ENCODE results near the gene AMBRA1. TPM values are rescaled to one million over a fixed set of nuclear protein-coding genes. Genes with fewer than 3 reads are reported as not detected.

AMBRA1 gene
- total RNA-seq, 1 experiment from 2014 or later: 15.8 TPM

- CTCF ChIA-PET: no interaction called here
- ATAC-seq (no peak), DNase-seq (no peak)
- Histone ChIP-seq H3K4me3 (ENCODE audit: low read length) (no peak overlapping the region), H3K4me1 (ENCODE audit: insufficient read depth, low read length) (no peaks in the 10 kb centered on the region), H3K27me3 (ENCODE audit: low read length) (no peaks in the 10 kb centered on the region), H3K9ac (ENCODE audit: low read length) (no peak overlapping the region), H3K27ac (ENCODE audit: low read length) (no peak overlapping the region), H3F3A (ENCODE audit: low read length, unreplicated experiment) (no peaks in the 10 kb centered on the region), H3K9me3 (ENCODE audit: low read length) (no peaks in the 10 kb centered on the region), H2AFZ (ENCODE audit: low read length) (no peak overlapping the region), H4K20me1 (ENCODE audit: low read length) (no peaks in the 10 kb centered on the region), H3K79me2 (ENCODE audit: low read length) (no peaks in the 10 kb centered on the region), H3K9me2 (replicated peaks; ENCODE audit: low read length) (no peaks in the 10 kb centered on the region), H3K4me2 (ENCODE audit: low read length) (no peak overlapping the region), H3K36me3 (ENCODE audit: low read depth, low read length) (no peaks in the 10 kb centered on the region)
- no peak for TF ChIP-seq EZH2 (IDR thresholded peaks at IDR 0.05; ENCODE audit: low read length, unreplicated experiment)
- TF ChIP-seq CTCF (conservative IDR thresholded peaks at IDR 0.05; ENCODE audit: low read depth, low read length): no peak
- TF ChIP-seq EZH2phosphoT487 (IDR thresholded peaks at IDR 0.05; ENCODE audit: borderline replicate concordance, low read length): no peak
- POLR2A ChIA-PET (ENCODE audit: unreplicated experiment): no interaction called here
- intact Hi-C loops (cut with micrococcal nuclease): no loop called here
- no TSS peak for BruUV-seq (replicated peaks)
Measured at GRCh38 chr11:46458491-46458890, 135.3 kb downstream of the AMBRA1 start.

- DNase-seq: no peak
- H3K4me1 ChIP-seq (ENCODE audit: insufficient read depth, low read length): no peaks in the 10 kb centered on the region
- no peaks in the 10 kb centered on the region for H3K9me3 ChIP-seq (ENCODE audit: low read length)
- H3K9ac ChIP-seq (ENCODE audit: low read length): no peak overlapping the region
- H3K4me2 ChIP-seq (ENCODE audit: low read length): no peak overlapping the region
- H3K4me3 ChIP-seq (ENCODE audit: low read length): no peak overlapping the region
- H2AFZ ChIP-seq (ENCODE audit: low read length): no peak overlapping the region
- ChIA-PET POLR2A (ENCODE audit: unreplicated experiment) (no interaction called here), CTCF (no interaction called here)
- H4K20me1 ChIP-seq (ENCODE audit: low read length): no peaks in the 10 kb centered on the region
- no peak overlapping the region for H3K27ac ChIP-seq (ENCODE audit: low read length)
- no peaks in the 10 kb centered on the region for H3K79me2 ChIP-seq (ENCODE audit: low read length)
- intact Hi-C loops (cut with micrococcal nuclease): no loop called here
- BruUV-seq (replicated peaks): no TSS peak
- H3K27me3 ChIP-seq (ENCODE audit: low read length): no peaks in the 10 kb centered on the region
- H3F3A ChIP-seq (ENCODE audit: low read length, unreplicated experiment): no peaks in the 10 kb centered on the region
- no peaks in the 10 kb centered on the region for H3K36me3 ChIP-seq (ENCODE audit: low read depth, low read length)
- no peak for ATAC-seq
- H3K9me2 ChIP-seq (replicated peaks; ENCODE audit: low read length): no peaks in the 10 kb centered on the region
- TF ChIP-seq EZH2 (IDR thresholded peaks at IDR 0.05; ENCODE audit: low read length, unreplicated experiment) (no peak), CTCF (conservative IDR thresholded peaks at IDR 0.05; ENCODE audit: low read depth, low read length) (no peak), EZH2phosphoT487 (IDR thresholded peaks at IDR 0.05; ENCODE audit: borderline replicate concordance, low read length) (no peak)
Measured at GRCh38 chr11:46457659-46458424, 136.0 kb downstream of the AMBRA1 start.

DNA sequence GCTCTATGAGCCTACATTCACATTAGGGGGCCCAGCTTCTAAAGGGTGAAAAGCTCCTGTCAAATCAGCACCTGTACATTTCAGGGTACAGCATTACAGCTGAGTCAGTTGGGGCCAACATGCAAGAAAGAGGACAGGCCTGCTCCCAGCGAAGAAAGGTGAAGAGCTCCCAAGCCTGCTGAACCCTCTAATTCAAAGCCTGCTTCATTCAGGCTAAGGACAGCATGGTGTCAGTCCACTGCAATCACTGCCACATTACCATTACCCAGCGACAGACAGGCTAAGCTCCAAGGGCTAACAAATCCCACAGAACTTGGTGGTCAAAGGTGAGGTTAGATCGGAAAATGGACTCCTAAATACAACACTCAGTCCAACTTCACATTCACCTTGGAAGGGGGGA is 136.8 kb downstream of the AMBRA1 start:
- no TSS peak for BruUV-seq (replicated peaks)
- TF ChIP-seq EZH2 (IDR thresholded peaks at IDR 0.05; ENCODE audit: low read length, unreplicated experiment) (no peak), EZH2phosphoT487 (IDR thresholded peaks at IDR 0.05; ENCODE audit: borderline replicate concordance, low read length) (no peak), CTCF (conservative IDR thresholded peaks at IDR 0.05; ENCODE audit: low read depth, low read length) (no peak)
- Histone ChIP-seq H3K27me3 (ENCODE audit: low read length) (no peaks in the 10 kb centered on the region), H3K9me3 (ENCODE audit: low read length) (no peaks in the 10 kb centered on the region), H2AFZ (ENCODE audit: low read length) (no peak overlapping the region), H4K20me1 (ENCODE audit: low read length) (no peaks in the 10 kb centered on the region), H3K27ac (ENCODE audit: low read length) (no peak overlapping the region), H3K4me2 (ENCODE audit: low read length) (no peak overlapping the region), H3K4me3 (ENCODE audit: low read length) (no peak overlapping the region), H3K9me2 (replicated peaks; ENCODE audit: low read length) (no peaks in the 10 kb centered on the region), H3K36me3 (ENCODE audit: low read depth, low read length) (no peaks in the 10 kb centered on the region), H3K79me2 (ENCODE audit: low read length) (no peaks in the 10 kb centered on the region), H3K4me1 (ENCODE audit: insufficient read depth, low read length) (no peaks in the 10 kb centered on the region), H3K9ac (ENCODE audit: low read length) (no peak overlapping the region), H3F3A (ENCODE audit: low read length, unreplicated experiment) (no peaks in the 10 kb centered on the region)
- intact Hi-C loops (cut with micrococcal nuclease): no loop called here
- no peak for DNase-seq
- ATAC-seq: no peak
- ChIA-PET CTCF (no interaction called here), POLR2A (ENCODE audit: unreplicated experiment) (no interaction called here)
